Chondrocyte (in vitro differentiated cells): Measurements from ENCODE around the gene FAM53B. TPM values are rescaled to one million over a fixed set of nuclear protein-coding genes. Genes with fewer than 3 reads are reported as not detected.

ENCODE experiments used
- DNase-seq: peaks from one replicate; pipeline ENCODE4 v3.0.0; 2021; ENCODE audit warnings: mixed read lengths, low spot score
- H3K27ac Mint-ChIP-seq: one replicate; pipeline ENCODE4 v1.8.0; 2021; ENCODE audit warnings: mild to moderate bottlenecking, moderate library complexity, mixed read lengths; ENCODE audit not compliant: unreplicated experiment
- H3K27me3 Mint-ChIP-seq: 2 replicates; pipeline ENCODE4 v1.8.0; 2021; ENCODE audit warnings: low read depth, mixed read lengths
- H3K36me3 Mint-ChIP-seq: 2 replicates; pipeline ENCODE4 v1.8.0; 2021; ENCODE audit warnings: low read depth, mixed read lengths
- H3K4me1 Mint-ChIP-seq: 2 replicates; pipeline ENCODE4 v1.8.0; 2021; ENCODE audit warnings: low read depth, mild to moderate bottlenecking, mixed read lengths
- H3K4me3 Mint-ChIP-seq: one replicate; pipeline ENCODE4 v1.8.0; 2021; ENCODE audit warnings: mild to moderate bottlenecking, moderate library complexity, mixed read lengths; ENCODE audit not compliant: unreplicated experiment
- H3K9me3 Mint-ChIP-seq: 2 replicates; pipeline ENCODE4 v1.8.0; 2021; ENCODE audit warnings: low read depth, mixed read lengths
- total RNA-seq: library from RNA; stranded (reverse); gene quantifications from 3 replicates; pipeline ENCODE4 v1.2.1, GENCODE V29; 2021
- TF ChIP-seq, protein P1 (sequence below): fragments of 200-600 bp; sonication (generic); IDR thresholded peaks from 2 replicates; pipeline ENCODE4 v1.5.0; 2021; ENCODE audit warnings: antibody characterized with exemption, mild to moderate bottlenecking, moderate library complexity

FAM53B gene
- total RNA-seq, 1 donor from 2014 or later = 16.1 TPM

DNA sequence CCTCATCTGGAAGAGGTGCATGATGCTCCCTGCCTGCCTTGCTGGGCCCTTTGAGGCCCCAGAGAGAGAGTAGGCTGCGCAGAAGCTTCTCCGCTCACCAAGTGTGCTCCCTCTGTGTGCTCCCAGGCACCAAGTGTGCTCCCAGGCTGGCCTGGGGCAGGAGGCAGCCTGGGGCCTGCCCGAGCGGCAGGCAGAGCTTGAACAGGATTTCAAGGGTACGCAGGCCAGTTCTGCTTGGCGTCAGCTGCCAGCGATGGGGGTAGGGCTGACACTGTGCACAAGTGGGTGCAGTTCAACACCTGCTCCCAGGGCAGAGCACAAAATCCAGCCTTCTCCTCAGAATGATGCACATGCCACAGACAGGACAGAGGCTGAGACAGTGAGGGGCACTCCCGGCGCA lies 119.7 kb downstream of the FAM53B start:
- no peaks in the 10 kb centered on the region for H3K27me3 Mint-ChIP-seq
- no peaks in the 10 kb centered on the region for H3K9me3 Mint-ChIP-seq
- DNase-seq = no peak
- TF ChIP-seq, protein P1, sequence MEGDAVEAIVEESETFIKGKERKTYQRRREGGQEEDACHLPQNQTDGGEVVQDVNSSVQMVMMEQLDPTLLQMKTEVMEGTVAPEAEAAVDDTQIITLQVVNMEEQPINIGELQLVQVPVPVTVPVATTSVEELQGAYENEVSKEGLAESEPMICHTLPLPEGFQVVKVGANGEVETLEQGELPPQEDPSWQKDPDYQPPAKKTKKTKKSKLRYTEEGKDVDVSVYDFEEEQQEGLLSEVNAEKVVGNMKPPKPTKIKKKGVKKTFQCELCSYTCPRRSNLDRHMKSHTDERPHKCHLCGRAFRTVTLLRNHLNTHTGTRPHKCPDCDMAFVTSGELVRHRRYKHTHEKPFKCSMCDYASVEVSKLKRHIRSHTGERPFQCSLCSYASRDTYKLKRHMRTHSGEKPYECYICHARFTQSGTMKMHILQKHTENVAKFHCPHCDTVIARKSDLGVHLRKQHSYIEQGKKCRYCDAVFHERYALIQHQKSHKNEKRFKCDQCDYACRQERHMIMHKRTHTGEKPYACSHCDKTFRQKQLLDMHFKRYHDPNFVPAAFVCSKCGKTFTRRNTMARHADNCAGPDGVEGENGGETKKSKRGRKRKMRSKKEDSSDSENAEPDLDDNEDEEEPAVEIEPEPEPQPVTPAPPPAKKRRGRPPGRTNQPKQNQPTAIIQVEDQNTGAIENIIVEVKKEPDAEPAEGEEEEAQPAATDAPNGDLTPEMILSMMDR = no peak
- H3K4me3 Mint-ChIP-seq = no peak overlapping the region
- no peak overlapping the region for H3K27ac Mint-ChIP-seq
- H3K36me3 Mint-ChIP-seq = peaks cover 2% of the 10 kb centered on the region
- H3K4me1 Mint-ChIP-seq = peaks cover 19% of the 10 kb centered on the region

DNA sequence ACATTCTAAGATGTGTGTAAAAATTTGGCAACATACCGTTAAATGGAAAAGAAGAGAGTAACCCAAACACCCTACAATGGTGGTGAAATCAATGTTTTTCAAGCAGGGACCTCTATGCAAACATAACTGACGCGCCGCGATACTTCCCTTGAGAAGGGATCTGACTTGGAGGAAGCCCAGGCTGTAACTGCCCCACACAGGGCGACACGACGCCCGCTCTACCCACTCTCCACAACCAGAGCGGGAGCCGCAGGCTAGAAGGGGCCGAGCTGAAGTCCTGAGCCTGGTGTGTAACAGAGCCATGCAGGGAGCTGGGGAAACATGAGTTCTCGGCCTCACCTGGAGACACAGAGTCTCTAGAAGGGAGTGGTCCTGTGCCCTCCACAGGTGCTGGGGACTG lies 120.2 kb downstream of the FAM53B start:
- H3K27ac Mint-ChIP-seq = no peak overlapping the region

DNA sequence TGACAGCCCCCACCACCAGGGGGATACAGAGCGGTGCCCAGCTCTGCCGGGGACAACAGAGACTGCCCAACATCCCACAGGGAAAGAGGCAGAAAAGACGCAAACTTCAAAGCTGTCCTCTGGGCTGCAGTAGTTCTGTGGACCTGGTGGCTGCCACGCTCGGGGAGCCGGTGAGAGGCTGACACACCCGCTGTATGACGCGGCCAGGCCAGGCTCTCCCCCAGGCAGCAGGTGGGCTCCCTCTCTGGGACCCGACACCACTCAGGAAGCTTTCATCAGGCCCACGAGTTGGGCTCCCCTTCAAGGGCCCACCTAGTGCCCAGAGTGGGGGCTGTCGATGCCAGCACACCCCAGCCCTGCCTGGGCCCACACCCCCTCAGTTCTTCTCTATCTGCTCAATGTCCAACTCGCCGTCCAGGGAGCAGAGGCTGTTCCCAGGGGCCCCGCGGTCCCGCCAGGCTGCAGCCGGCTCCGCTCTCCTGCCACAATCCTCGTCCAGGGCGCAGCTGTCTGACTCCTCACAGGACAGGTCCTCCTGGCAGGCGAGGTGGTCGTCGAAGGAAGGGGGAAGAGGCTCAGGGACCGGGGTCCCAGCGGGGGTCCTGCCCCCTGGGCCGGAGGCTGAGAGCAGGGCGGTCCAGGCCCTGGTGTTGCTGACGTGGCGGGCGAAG lies 121.2 kb downstream of the FAM53B start:
- Mint-ChIP-seq H3K27ac (no peak overlapping the region), H3K36me3 (peaks cover 2% of the 10 kb centered on the region), H3K27me3 (no peaks in the 10 kb centered on the region), H3K4me3 (no peak overlapping the region), H3K4me1 (peaks cover 18% of the 10 kb centered on the region), H3K9me3 (no peaks in the 10 kb centered on the region)
- TF ChIP-seq, protein P1 = no peak
- no peak for DNase-seq

More for the DNA sequence above, 120.2 kb downstream of the FAM53B start:
- no peak for DNase-seq
- H3K9me3 Mint-ChIP-seq = no peaks in the 10 kb centered on the region
- TF ChIP-seq, protein P1 = no peak
- H3K4me1 Mint-ChIP-seq = peaks cover 22% of the 10 kb centered on the region
- H3K4me3 Mint-ChIP-seq = no peak overlapping the region
- H3K27me3 Mint-ChIP-seq = no peaks in the 10 kb centered on the region
- H3K36me3 Mint-ChIP-seq = peaks cover 2% of the 10 kb centered on the region

DNA sequence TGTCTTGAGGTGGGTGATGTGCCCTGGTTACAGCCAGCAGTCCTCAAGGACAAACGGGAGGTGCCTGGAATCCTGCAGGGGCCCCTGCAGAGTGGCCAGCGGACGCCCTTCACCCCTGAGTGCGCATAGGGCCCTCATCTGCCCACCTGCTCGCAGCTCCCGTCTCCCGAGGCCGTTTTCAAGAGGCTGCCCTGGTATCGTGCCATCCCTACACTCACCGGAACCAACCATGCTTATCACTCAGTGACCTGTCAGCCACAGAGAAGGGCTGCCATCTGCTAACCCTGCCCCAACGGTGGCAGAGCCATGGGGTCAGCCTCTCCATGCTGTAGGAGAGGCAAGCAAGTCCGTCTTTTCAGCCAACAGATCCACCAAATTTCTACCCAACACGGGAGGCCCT lies 122.0 kb downstream of the FAM53B start:
- Mint-ChIP-seq H3K4me3 (no peak overlapping the region), H3K27ac (no peak overlapping the region), H3K9me3 (no peaks in the 10 kb centered on the region), H3K4me1 (peaks cover 17% of the 10 kb centered on the region), H3K27me3 (no peaks in the 10 kb centered on the region), H3K36me3 (peaks cover 2% of the 10 kb centered on the region)
- no peak for DNase-seq
- TF ChIP-seq, protein P1 = no peak

DNA sequence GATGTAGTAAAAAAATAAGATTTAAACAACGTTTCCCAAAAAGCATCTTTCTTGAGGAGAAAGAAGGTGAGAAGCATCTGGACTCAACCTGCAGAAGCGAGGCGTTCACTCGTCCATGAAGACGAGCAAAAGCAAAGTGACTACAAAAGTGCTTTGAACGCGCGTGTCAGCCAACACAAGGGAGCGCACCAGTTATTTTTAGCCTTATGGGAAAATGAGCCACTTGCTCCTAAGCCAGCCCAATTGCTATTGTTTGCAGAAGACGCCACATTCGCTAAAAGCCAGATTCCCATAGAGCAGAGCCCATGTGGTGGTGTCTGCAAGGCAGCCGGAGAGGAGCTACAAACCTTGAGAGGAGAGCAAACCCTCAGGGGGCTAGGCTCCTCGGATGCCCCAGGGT lies 122.5 kb downstream of the FAM53B start:
- no peak for DNase-seq
- TF ChIP-seq, protein P1 = no peak
- no peaks in the 10 kb centered on the region for H3K27me3 Mint-ChIP-seq
- H3K4me1 Mint-ChIP-seq = peaks cover 12% of the 10 kb centered on the region
- H3K36me3 Mint-ChIP-seq = peaks cover 2% of the 10 kb centered on the region
- H3K9me3 Mint-ChIP-seq = no peaks in the 10 kb centered on the region
- H3K27ac Mint-ChIP-seq = no peak overlapping the region
- H3K4me3 Mint-ChIP-seq = no peak overlapping the region
